ENCODE data around the gene NHP2. TPM values are rescaled to one million over a fixed set of nuclear protein-coding genes. Genes with fewer than 3 reads are reported as not detected.
A peak's percentile ranks its signal among the peaks of the same experiment; 100 is the strongest.

NHP2 gene
- total and polyA plus RNA-seq, 12 donors = 65.2 to 269 (median 122) TPM

GRCh38 chr5:178147406-178147805 is 6.3 kb downstream of the NHP2 start:
- WGBS, 4 donors = 83 to 91% (median 88%) methylated on average over 14 to 15 of the region's 15 CpGs
- TF ChIP-seq CTCF (IDR thresholded peaks at IDR 0.05) (no peak), POLR2A (IDR thresholded peaks at IDR 0.05) (no peak)
- Histone ChIP-seq H3K27ac (no peak overlapping the region), H3K4me3 (no peak overlapping the region), H3K36me3 (replicated peaks in 1 of 2) (peaks cover 0 to 89% of the 10 kb centered on the region in 2 donors), H3K9me3 (replicated peaks in 1 of 3) (no peaks in the 10 kb centered on the region), H3K4me1 (replicated peaks in 1 of 2) (peaks cover 11 to 17% of the 10 kb centered on the region in 2 donors), H3K27me3 (no peaks in the 10 kb centered on the region)
- intact Hi-C loops (cut with DNase I) = loop anchor here in 1 of 2 donors (5.0 kb wide), 1 partner anchor 70 kb away; no protein-coding TSS in a partner anchor
- no peak for DNase-seq

GRCh38 chr5:178145965-178146820 is 7.5 kb downstream of the NHP2 start:
- Histone ChIP-seq H3K4me1 (replicated peaks in 1 of 2) (peaks cover 3 to 5% of the 10 kb centered on the region in 2 donors), H3K27me3 (no peaks in the 10 kb centered on the region), H3K36me3 (replicated peaks in 1 of 2) (peaks cover 0 to 96% of the 10 kb centered on the region in 2 donors), H3K4me3 (no peak overlapping the region), H3K9me3 (replicated peaks in 1 of 3) (no peaks in the 10 kb centered on the region), H3K27ac (no peak overlapping the region)
- TF ChIP-seq POLR2A (IDR thresholded peaks at IDR 0.05) (no peak), CTCF (IDR thresholded peaks at IDR 0.05) (peak; percentile 38 to 65 (median 56))
- DNase-seq = peak in 6 of 7 donors; percentile 58 to 85 (median 66)
- intact Hi-C loops (cut with DNase I) = loop anchor here in 1 of 2 donors (5.0 kb wide), 1 partner anchor 69 kb away; no protein-coding TSS in a partner anchor
- 50 to 61% (median 55%) methylated on average over 11 to 14 of the region's 14 CpGs for WGBS, 4 donors

GRCh38 chr5:178143901-178144300 is 9.8 kb downstream of the NHP2 start:
- Histone ChIP-seq H3K4me1 (replicated peaks in 1 of 2) (no peaks in the 10 kb centered on the region), H3K9me3 (replicated peaks in 1 of 3) (no peaks in the 10 kb centered on the region), H3K4me3 (no peak overlapping the region), H3K27ac (no peak overlapping the region), H3K27me3 (no peaks in the 10 kb centered on the region), H3K36me3 (replicated peaks in 1 of 2) (peaks cover 0 to 88% of the 10 kb centered on the region in 2 donors)
- TF ChIP-seq CTCF (IDR thresholded peaks at IDR 0.05) (no peak), POLR2A (IDR thresholded peaks at IDR 0.05) (no peak)
- 69 to 78% (median 74%) methylated on average over 5 to 10 of the region's 10 CpGs for WGBS, 4 donors
- intact Hi-C loops (cut with DNase I) = no loop called here
- peak in 2 of 7 donors; percentile 23 to 30 for DNase-seq

- H3K36me3 ChIP-seq (replicated peaks in 1 of 2) = peaks cover 0 to 86% of the 10 kb centered on the region in 2 donors
- H3K4me3 ChIP-seq = no peak overlapping the region
- no peaks in the 10 kb centered on the region for H3K4me1 ChIP-seq (replicated peaks in 1 of 2)
- H3K9me3 ChIP-seq (replicated peaks in 1 of 3) = no peaks in the 10 kb centered on the region
- intact Hi-C loops (cut with DNase I) = no loop called here
- no peak overlapping the region for H3K27ac ChIP-seq
- 80 to 88% (median 84%) methylated on average over 6 of the region's 6 CpGs for WGBS, 4 donors
- DNase-seq = no peak
- no peaks in the 10 kb centered on the region for H3K27me3 ChIP-seq
- TF ChIP-seq CTCF (IDR thresholded peaks at IDR 0.05) (no peak), POLR2A (IDR thresholded peaks at IDR 0.05) (no peak)
Measured at GRCh38 chr5:178143246-178143645, 10.4 kb downstream of the NHP2 start.

Measured in adrenal gland (tissue), 12 donors.